HG02870 (cell line): Measurements from ENCODE around the gene PGM5.
A peak's percentile ranks its signal among the peaks of the same experiment; 100 is the strongest.

Experiments
- ATAC-seq: cut with Tn5 transposase; IDR thresholded peaks from one replicate; pipeline ENCODE4 v1.9.1; 2021; ENCODE audit warnings: mild to moderate bottlenecking, moderate library complexity; ENCODE audit not compliant: unreplicated experiment

The PGM5 gene

GRCh38 chr9:68575817-68576216 lies 219.4 kb downstream of the PGM5 start:
- ATAC-seq: no peak

GRCh38 chr9:68577774-68578591 lies 221.6 kb downstream of the PGM5 start:
- ATAC-seq: peak; percentile 88
